Mucosa of descending colon (tissue), 3 donors: ENCODE results near the gene C2orf72. TPM values are rescaled to one million over a fixed set of nuclear protein-coding genes. Genes with fewer than 3 reads are reported as not detected.
A peak's percentile ranks its signal among the peaks of the same experiment; 100 is the strongest.

Experiments used
- ATAC-seq: fragments of 200-7000 bp; cut with Tn5 transposase; one replicate; pipeline ENCODE4 v1.9.1; 2020; ENCODE audit warnings: mild to moderate bottlenecking, moderate library complexity
- DNase-seq, 3 donors: peaks; one replicate each; pipeline ENCODE4 v3.0.0-alpha.2; 2020
- H3K36me3 ChIP-seq: fragments of 200-600 bp; one replicate; pipeline ENCODE4 v1.8.0; 2021; ENCODE audit warnings: low read depth, mild to moderate bottlenecking
- H3K4me1 ChIP-seq: fragments of 200-600 bp; one replicate; pipeline ENCODE4 v1.8.0; 2021; ENCODE audit warnings: low read depth, mild to moderate bottlenecking
- H3K4me3 ChIP-seq: fragments of 200-600 bp; one replicate; pipeline ENCODE4 v1.8.0; 2021; ENCODE audit warnings: mild to moderate bottlenecking
- H3K9me3 ChIP-seq: fragments of 200-600 bp; one replicate; pipeline ENCODE4 v1.8.0; 2021; ENCODE audit warnings: mild to moderate bottlenecking
- intact Hi-C, 2 donors: fragments of 100-400 bp; cut with DNase I in 1 of 2; cut with micrococcal nuclease in 1 of 2; formaldehyde crosslinking; loops; one replicate each; pipeline versions ENCODE4 v1.11.0 to v1.11.1; 2022; cut with DNase I, micrococcal nuclease
- long read RNA-seq, 2 donors: library from polyadenylated mRNA; unstranded; transcript quantifications; one replicate each; pipeline ENCODE4 v2.0.0, GENCODE V29; 2019 to 2021
- total RNA-seq, 3 donors: library from RNA; stranded (reverse); fragmentation: NEBNext Ultra II Directional in 2 of 3; extraction: Animal tissue kit (Norgen Biotek cat#: 25700) in 2 of 3; gene quantifications; one replicate each; pipeline versions ENCODE4 v1.2.1 to v1.2.4, GENCODE V29; 2021 to 2023
- TF ChIP-seq, protein P1 (sequence below): fragments of 200-600 bp; IDR thresholded peaks from one replicate; pipeline ENCODE4 v1.8.0; 2022; ENCODE audit warnings: antibody characterized with exemption, mild to moderate bottlenecking
- donor health status: DM: no; HTN: no; CAD: no; lungs with moderate emphysema.
- donor health status: DM: no; HTN: no; CAD: no.
- donor health status: DM: no; HTN: yes; CAD: no.

C2orf72 gene
- total RNA-seq = 10 to 100 TPM; 13.7 to 67.6 (median 32.6) TPM
- long read RNA-seq, donor 1, transcript C2orf72-201 (3 exons, 3,657 nt) = major isoform, 25 of 36 reads
- long read RNA-seq, donor 1, partial matches to known transcripts = 0 of 36 reads
- long read RNA-seq, donor 1, other reads (novel, unspliced or antisense) = 9 of 36 reads
- long read RNA-seq, donor 2, partial matches to known transcripts = 0 of 6 reads
- long read RNA-seq, donor 2, other reads (novel, unspliced or antisense) = 1 of 6 reads

- Histone ChIP-seq H3K36me3 (no peaks in the 10 kb centered on the region), H3K4me1 (peaks cover 22% of the 10 kb centered on the region), H3K4me3 (peak within 1 kb of the TSS; percentile 26), H3K9me3 (no peaks in the 10 kb centered on the region)
- DNase-seq = peak in 2 of 3 donors; percentile 29 to 63
- TF ChIP-seq, protein P1, sequence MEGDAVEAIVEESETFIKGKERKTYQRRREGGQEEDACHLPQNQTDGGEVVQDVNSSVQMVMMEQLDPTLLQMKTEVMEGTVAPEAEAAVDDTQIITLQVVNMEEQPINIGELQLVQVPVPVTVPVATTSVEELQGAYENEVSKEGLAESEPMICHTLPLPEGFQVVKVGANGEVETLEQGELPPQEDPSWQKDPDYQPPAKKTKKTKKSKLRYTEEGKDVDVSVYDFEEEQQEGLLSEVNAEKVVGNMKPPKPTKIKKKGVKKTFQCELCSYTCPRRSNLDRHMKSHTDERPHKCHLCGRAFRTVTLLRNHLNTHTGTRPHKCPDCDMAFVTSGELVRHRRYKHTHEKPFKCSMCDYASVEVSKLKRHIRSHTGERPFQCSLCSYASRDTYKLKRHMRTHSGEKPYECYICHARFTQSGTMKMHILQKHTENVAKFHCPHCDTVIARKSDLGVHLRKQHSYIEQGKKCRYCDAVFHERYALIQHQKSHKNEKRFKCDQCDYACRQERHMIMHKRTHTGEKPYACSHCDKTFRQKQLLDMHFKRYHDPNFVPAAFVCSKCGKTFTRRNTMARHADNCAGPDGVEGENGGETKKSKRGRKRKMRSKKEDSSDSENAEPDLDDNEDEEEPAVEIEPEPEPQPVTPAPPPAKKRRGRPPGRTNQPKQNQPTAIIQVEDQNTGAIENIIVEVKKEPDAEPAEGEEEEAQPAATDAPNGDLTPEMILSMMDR = no peak
- ATAC-seq = peak; percentile 65
- intact Hi-C loops = no loop called here
These were observed at the start of gene C2orf72 for GRCh38 chr2:231037202-231037730. Gene C2orf72, plus strand, starts transcription at chr2:231037523. Its CDS starts 43 bp downstream, at chr2:231037566.

GRCh38 chr2:230989731-230990130 is 47.6 kb upstream of the C2orf72 start:
- no peak for DNase-seq
- intact Hi-C loops = loop anchor here (5.0 to 10.0 kb wide), 2 partner anchors 65 to 167 kb away; partner anchors contain the start of gene GPR55 (in 1 of the 2)
- peaks cover 4% of the 10 kb centered on the region for H3K4me1 ChIP-seq
- TF ChIP-seq, protein P1 = no peak
- H3K36me3 ChIP-seq = no peaks in the 10 kb centered on the region
- no peaks in the 10 kb centered on the region for H3K9me3 ChIP-seq
- H3K4me3 ChIP-seq = no peak overlapping the region
- ATAC-seq = no peak

- DNase-seq = no peak
- no peaks in the 10 kb centered on the region for H3K36me3 ChIP-seq
- peaks cover 4% of the 10 kb centered on the region for H3K4me1 ChIP-seq
- no peak overlapping the region for H3K4me3 ChIP-seq
- no peak for ATAC-seq
- intact Hi-C loops = no loop called here
- no peaks in the 10 kb centered on the region for H3K9me3 ChIP-seq
- TF ChIP-seq, protein P1 = no peak
These were observed 47.0 kb upstream of the C2orf72 start for GRCh38 chr2:230990131-230990898.

DNA sequence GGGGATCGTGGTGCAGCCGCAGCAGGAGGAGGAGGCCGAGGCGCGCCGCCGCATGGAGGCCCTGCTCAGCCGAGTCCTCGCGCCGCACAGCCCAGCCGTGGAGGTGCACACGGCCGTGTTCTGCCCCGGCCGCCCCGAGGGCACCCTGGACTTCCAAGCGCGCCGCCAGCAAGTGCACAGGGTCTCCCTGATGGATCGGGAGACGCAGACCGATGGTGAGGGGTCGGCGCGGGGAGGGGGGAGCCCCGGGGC is 46.5 kb upstream of the C2orf72 start:
- peaks cover 4% of the 10 kb centered on the region for H3K4me1 ChIP-seq
- TF ChIP-seq, protein P1 = no peak
- DNase-seq (no peak), ATAC-seq (no peak)
- intact Hi-C loops = no loop called here
- no peaks in the 10 kb centered on the region for H3K36me3 ChIP-seq
- H3K4me3 ChIP-seq = no peak overlapping the region
- H3K9me3 ChIP-seq = no peaks in the 10 kb centered on the region

- Histone ChIP-seq H3K4me3 (no peak overlapping the region), H3K36me3 (no peaks in the 10 kb centered on the region), H3K9me3 (no peaks in the 10 kb centered on the region), H3K4me1 (peaks cover 4% of the 10 kb centered on the region)
- TF ChIP-seq, protein P1 = no peak
- DNase-seq = peak in 1 of 3 donors; percentile 42
- intact Hi-C loops = no loop called here
- ATAC-seq = peak; percentile 59
These were observed 45.7 kb upstream of the C2orf72 start for GRCh38 chr2:230991598-230991997.
